Fibroblast of pulmonary artery (primary cell): ENCODE measurements around the gene STRIT1.

Experiments used
- DNase-seq: peaks from one replicate; pipeline ENCODE4 v3.0.0-alpha.2; 2010; ENCODE audit warnings: low read depth
- H3K4me3 ChIP-seq: replicated peaks from 2 replicates; pipeline ENCODE4 v1.5.1; 2011; ENCODE audit warnings: low read depth, mild to moderate bottlenecking, control low read depth, low read length, moderate library complexity
- CTCF ChIP-seq: IDR thresholded peaks from 2 replicates; pipeline ENCODE4 v1.5.1; 2011; ENCODE audit warnings: mild to moderate bottlenecking, control low read depth, low read length, inconsistent platforms; ENCODE audit errors: missing control alignments

STRIT1 gene

GRCh38 chr3:155332716-155333115 is 39.2 kb upstream of the STRIT1 start:
- TF ChIP-seq CTCF: no peak
- no peak for DNase-seq
- no peak overlapping the region for H3K4me3 ChIP-seq

GRCh38 chr3:155331078-155331477 is 37.6 kb upstream of the STRIT1 start:
- no peak for DNase-seq
- H3K4me3 ChIP-seq: no peak overlapping the region
- TF ChIP-seq CTCF: no peak

GRCh38 chr3:155330370-155330769 is 36.9 kb upstream of the STRIT1 start:
- H3K4me3 ChIP-seq: no peak overlapping the region
- DNase-seq: no peak
- no peak for TF ChIP-seq CTCF

- DNase-seq: no peak
- no peak for TF ChIP-seq CTCF
- no peak overlapping the region for H3K4me3 ChIP-seq
Observed at GRCh38 chr3:155329513-155330048, 36.1 kb upstream of the STRIT1 start.

- H3K4me3 ChIP-seq: no peak overlapping the region
- no peak for DNase-seq
- no peak for TF ChIP-seq CTCF
Observed at GRCh38 chr3:155327871-155328270, 34.4 kb upstream of the STRIT1 start.

- no peak for TF ChIP-seq CTCF
- DNase-seq: no peak
- H3K4me3 ChIP-seq: no peak overlapping the region
Observed at GRCh38 chr3:155327430-155327829, 33.9 kb upstream of the STRIT1 start.

GRCh38 chr3:155326901-155327300 is 33.4 kb upstream of the STRIT1 start:
- no peak for DNase-seq
- H3K4me3 ChIP-seq: no peak overlapping the region
- TF ChIP-seq CTCF: no peak
